ENCODE results near the gene SH3PXD2B. TPM values are rescaled to one million over a fixed set of nuclear protein-coding genes. Genes with fewer than 3 reads are reported as not detected.

Gene SH3PXD2B
- total and polyA plus RNA-seq, 2 of the 13 experiments (the other 11 are each of a cell fraction or from before 2014, with no cell fraction given) = 3.4 to 4.6 TPM

DNA sequence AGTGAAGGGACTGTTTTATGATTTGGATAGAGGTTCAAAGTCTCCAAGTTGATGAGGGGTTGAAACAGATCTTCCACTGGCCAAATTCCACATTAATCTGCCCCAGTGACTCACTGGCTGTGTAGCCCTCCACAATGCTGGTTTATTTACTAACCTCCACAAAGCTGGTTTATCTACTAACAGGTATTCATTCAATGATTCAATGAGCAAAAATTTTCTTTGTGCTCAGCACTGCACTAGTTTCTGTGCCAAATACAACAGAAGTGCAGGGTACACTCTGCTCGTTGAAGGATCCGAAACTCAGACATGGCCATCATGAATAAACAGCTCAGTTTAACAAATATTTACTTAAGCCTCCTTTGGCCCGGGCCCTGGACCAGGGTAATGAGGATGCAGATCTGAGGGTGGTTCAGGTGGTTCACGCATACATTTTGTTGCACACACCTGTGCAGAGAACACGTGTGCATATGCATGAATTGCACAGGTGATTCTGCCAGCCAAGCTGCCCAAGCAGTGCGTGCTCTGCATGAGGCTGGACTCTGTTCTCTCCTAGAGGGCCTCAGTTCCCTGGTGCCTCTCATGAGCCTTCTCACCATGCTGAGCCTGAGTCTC, 71.0 kb downstream of the SH3PXD2B start (continued):
- TF ChIP-seq, protein P1, sequence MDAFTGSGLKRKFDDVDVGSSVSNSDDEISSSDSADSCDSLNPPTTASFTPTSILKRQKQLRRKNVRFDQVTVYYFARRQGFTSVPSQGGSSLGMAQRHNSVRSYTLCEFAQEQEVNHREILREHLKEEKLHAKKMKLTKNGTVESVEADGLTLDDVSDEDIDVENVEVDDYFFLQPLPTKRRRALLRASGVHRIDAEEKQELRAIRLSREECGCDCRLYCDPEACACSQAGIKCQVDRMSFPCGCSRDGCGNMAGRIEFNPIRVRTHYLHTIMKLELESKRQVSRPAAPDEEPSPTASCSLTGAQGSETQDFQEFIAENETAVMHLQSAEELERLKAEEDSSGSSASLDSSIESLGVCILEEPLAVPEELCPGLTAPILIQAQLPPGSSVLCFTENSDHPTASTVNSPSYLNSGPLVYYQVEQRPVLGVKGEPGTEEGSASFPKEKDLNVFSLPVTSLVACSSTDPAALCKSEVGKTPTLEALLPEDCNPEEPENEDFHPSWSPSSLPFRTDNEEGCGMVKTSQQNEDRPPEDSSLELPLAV (CRISPR knock-in tag; conservative IDR thresholded peaks at IDR 0.05; ENCODE audit: low read depth) = no peak
- peak; percentile 58; the same call in 1 of the 2 replicates for TF ChIP-seq GATAD1 (CRISPR knock-in tag; IDR thresholded peaks at IDR 0.05)
- no peak for TF ChIP-seq RORA (CRISPR knock-in tag; IDR thresholded peaks at IDR 0.05)
- TF ChIP-seq ZNF556 (CRISPR knock-in tag; IDR thresholded peaks at IDR 0.05; ENCODE audit: borderline replicate concordance) = 0 out of 2 replicates have a peak, but pooled peaks have one; percentile 27
- TF ChIP-seq ZNF343 (CRISPR knock-in tag; IDR thresholded peaks at IDR 0.05) = no peak
- TF ChIP-seq ATF1 (CRISPR knock-in tag; IDR thresholded peaks at IDR 0.05) = 0 out of 2 replicates have a peak, but pooled peaks have one; percentile 26
- TF ChIP-seq ZNF614 (CRISPR knock-in tag; IDR thresholded peaks at IDR 0.05; ENCODE audit: borderline replicate concordance) = peak; percentile 70; the same call in 1 of the 2 replicates
- no peak for TF ChIP-seq TAF15 (IDR thresholded peaks at IDR 0.05; ENCODE audit: low read depth, low read length, poor library complexity, severe bottlenecking)
- no peak for TF ChIP-seq ZKSCAN5 (CRISPR knock-in tag; IDR thresholded peaks at IDR 0.05)
- TF ChIP-seq ZNF292 (CRISPR knock-in tag; IDR thresholded peaks at IDR 0.05; ENCODE audit: borderline replicate concordance, low read depth) = peak; percentile 25; the same call in 1 of the 2 replicates
- TF ChIP-seq, protein P2, sequence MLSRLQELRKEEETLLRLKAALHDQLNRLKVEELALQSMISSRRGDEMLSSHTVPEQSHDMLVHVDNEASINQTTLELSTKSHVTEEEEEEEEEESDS (CRISPR knock-in tag; IDR thresholded peaks at IDR 0.05; ENCODE audit: borderline replicate concordance) = no peak
- TF ChIP-seq, protein P3, sequence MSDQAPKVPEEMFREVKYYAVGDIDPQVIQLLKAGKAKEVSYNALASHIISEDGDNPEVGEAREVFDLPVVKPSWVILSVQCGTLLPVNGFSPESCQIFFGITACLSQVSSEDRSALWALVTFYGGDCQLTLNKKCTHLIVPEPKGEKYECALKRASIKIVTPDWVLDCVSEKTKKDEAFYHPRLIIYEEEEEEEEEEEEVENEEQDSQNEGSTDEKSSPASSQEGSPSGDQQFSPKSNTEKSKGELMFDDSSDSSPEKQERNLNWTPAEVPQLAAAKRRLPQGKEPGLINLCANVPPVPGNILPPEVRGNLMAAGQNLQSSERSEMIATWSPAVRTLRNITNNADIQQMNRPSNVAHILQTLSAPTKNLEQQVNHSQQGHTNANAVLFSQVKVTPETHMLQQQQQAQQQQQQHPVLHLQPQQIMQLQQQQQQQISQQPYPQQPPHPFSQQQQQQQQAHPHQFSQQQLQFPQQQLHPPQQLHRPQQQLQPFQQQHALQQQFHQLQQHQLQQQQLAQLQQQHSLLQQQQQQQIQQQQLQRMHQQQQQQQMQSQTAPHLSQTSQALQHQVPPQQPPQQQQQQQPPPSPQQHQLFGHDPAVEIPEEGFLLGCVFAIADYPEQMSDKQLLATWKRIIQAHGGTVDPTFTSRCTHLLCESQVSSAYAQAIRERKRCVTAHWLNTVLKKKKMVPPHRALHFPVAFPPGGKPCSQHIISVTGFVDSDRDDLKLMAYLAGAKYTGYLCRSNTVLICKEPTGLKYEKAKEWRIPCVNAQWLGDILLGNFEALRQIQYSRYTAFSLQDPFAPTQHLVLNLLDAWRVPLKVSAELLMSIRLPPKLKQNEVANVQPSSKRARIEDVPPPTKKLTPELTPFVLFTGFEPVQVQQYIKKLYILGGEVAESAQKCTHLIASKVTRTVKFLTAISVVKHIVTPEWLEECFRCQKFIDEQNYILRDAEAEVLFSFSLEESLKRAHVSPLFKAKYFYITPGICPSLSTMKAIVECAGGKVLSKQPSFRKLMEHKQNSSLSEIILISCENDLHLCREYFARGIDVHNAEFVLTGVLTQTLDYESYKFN (CRISPR knock-in tag; conservative IDR thresholded peaks at IDR 0.05) = peak; percentile 87
- TF ChIP-seq, protein P4, sequence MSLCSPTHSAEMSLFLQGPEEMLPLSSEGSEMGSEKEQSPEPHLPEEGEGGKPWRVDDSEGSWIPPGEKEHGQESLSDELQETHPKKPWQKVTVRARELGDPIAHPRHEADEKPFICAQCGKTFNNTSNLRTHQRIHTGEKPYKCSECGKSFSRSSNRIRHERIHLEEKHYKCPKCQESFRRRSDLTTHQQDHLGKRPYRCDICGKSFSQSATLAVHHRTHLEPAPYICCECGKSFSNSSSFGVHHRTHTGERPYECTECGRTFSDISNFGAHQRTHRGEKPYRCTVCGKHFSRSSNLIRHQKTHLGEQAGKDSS (CRISPR knock-in tag; IDR thresholded peaks at IDR 0.05; ENCODE audit: borderline replicate concordance, low read depth) = peak; percentile 39; the same call in 1 of the 2 replicates
- TF ChIP-seq, protein P5, sequence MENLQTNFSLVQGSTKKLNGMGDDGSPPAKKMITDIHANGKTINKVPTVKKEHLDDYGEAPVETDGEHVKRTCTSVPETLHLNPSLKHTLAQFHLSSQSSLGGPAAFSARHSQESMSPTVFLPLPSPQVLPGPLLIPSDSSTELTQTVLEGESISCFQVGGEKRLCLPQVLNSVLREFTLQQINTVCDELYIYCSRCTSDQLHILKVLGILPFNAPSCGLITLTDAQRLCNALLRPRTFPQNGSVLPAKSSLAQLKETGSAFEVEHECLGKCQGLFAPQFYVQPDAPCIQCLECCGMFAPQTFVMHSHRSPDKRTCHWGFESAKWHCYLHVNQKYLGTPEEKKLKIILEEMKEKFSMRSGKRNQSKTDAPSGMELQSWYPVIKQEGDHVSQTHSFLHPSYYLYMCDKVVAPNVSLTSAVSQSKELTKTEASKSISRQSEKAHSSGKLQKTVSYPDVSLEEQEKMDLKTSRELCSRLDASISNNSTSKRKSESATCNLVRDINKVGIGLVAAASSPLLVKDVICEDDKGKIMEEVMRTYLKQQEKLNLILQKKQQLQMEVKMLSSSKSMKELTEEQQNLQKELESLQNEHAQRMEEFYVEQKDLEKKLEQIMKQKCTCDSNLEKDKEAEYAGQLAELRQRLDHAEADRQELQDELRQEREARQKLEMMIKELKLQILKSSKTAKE (CRISPR knock-in tag; IDR thresholded peaks at IDR 0.05; ENCODE audit: borderline replicate concordance) = peak; percentile 43; the same call in 1 of the 2 replicates
- TF ChIP-seq, protein P6, sequence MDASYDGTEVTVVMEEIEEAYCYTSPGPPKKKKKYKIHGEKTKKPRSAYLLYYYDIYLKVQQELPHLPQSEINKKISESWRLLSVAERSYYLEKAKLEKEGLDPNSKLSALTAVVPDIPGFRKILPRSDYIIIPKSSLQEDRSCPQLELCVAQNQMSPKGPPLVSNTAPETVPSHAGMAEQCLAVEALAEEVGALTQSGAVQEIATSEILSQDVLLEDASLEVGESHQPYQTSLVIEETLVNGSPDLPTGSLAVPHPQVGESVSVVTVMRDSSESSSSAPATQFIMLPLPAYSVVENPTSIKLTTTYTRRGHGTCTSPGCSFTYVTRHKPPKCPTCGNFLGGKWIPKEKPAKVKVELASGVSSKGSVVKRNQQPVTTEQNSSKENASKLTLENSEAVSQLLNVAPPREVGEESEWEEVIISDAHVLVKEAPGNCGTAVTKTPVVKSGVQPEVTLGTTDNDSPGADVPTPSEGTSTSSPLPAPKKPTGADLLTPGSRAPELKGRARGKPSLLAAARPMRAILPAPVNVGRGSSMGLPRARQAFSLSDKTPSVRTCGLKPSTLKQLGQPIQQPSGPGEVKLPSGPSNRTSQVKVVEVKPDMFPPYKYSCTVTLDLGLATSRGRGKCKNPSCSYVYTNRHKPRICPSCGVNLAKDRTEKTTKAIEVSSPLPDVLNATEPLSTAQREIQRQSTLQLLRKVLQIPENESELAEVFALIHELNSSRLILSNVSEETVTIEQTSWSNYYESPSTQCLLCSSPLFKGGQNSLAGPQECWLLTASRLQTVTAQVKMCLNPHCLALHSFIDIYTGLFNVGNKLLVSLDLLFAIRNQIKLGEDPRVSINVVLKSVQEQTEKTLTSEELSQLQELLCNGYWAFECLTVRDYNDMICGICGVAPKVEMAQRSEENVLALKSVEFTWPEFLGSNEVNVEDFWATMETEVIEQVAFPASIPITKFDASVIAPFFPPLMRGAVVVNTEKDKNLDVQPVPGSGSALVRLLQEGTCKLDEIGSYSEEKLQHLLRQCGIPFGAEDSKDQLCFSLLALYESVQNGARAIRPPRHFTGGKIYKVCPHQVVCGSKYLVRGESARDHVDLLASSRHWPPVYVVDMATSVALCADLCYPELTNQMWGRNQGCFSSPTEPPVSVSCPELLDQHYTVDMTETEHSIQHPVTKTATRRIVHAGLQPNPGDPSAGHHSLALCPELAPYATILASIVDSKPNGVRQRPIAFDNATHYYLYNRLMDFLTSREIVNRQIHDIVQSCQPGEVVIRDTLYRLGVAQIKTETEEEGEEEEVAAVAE (CRISPR knock-in tag; IDR thresholded peaks at IDR 0.05; ENCODE audit: borderline replicate concordance) = peak; percentile 58; the same call in 1 of the 2 replicates
